Neural cell (in vitro differentiated cells): Measurements from ENCODE around the gene PPP1R27. TPM values are rescaled to one million over a fixed set of nuclear protein-coding genes. Genes with fewer than 3 reads are reported as not detected.
A peak's percentile ranks its signal among the peaks of the same experiment; 100 is the strongest.

Source experiments
- H2AFZ ChIP-seq: fragments of 200-600, 300-800 bp; sonication (generic), shearing (Covaris generic); 2 replicates; pipeline ENCODE4 v1.6.0; 2014; ENCODE audit warnings: low read depth, mild to moderate bottlenecking, antibody characterized with exemption, low read length, moderate library complexity
- H3F3A ChIP-seq: fragments of 200-600 bp; shearing (Covaris generic); 2 replicates; pipeline ENCODE4 v1.6.1; 2016; ENCODE audit warnings: mild to moderate bottlenecking, moderate library complexity, mixed read lengths, antibody characterized with exemption, low read length; ENCODE audit not compliant: insufficient read depth, poor library complexity, severe bottlenecking
- H3K27ac ChIP-seq: fragments of 200-600, 300-800 bp; sonication (generic), shearing (Covaris generic); 2 replicates; pipeline ENCODE4 v1.5.1; 2014; ENCODE audit warnings: mild to moderate bottlenecking, low read length, moderate library complexity
- H3K27me3 ChIP-seq: fragments of 300-800, 200-600 bp; sonication (generic), shearing (Covaris generic); 2 replicates; pipeline ENCODE4 v1.6.0; 2014; ENCODE audit warnings: mild to moderate bottlenecking, low read depth, low read length, moderate library complexity; ENCODE audit not compliant: insufficient read depth
- H3K36me3 ChIP-seq: fragments of 300-800, 200-600 bp; sonication (generic), shearing (Covaris generic); 2 replicates; pipeline ENCODE4 v1.5.1; 2014; ENCODE audit warnings: mild to moderate bottlenecking, antibody characterized with exemption, low read length, moderate library complexity; ENCODE audit not compliant: insufficient read depth
- H3K4me2 ChIP-seq: fragments of 300-800, 200-600 bp; sonication (generic), shearing (Covaris generic); 2 replicates; pipeline ENCODE4 v1.6.0; 2014; ENCODE audit warnings: mild to moderate bottlenecking, low read length
- H3K4me3 ChIP-seq: fragments of 300-800, 200-600 bp; sonication (generic), shearing (Covaris generic); 2 replicates; pipeline ENCODE4 v1.5.1; 2014; ENCODE audit warnings: mild to moderate bottlenecking, low read length, moderate library complexity
- H3K79me2 ChIP-seq: fragments of 200-600 bp; shearing (Covaris generic); replicated peaks from 2 replicates; pipeline ENCODE4 v1.6.0; 2014; ENCODE audit warnings: mild to moderate bottlenecking, low read length, moderate library complexity; ENCODE audit not compliant: insufficient read depth
- H3K9ac ChIP-seq: fragments of 300-800, 200-600 bp; sonication (generic), shearing (Covaris generic); 2 replicates; pipeline ENCODE4 v1.6.1; 2016; ENCODE audit warnings: mild to moderate bottlenecking, low read length, mixed read lengths
- H3K9me2 ChIP-seq: fragments of 200-600 bp; shearing (Covaris generic); 2 replicates; pipeline ENCODE4 v1.6.1; 2016; ENCODE audit warnings: mild to moderate bottlenecking, low read length, mixed read lengths; ENCODE audit not compliant: insufficient read depth
- H3K9me3 ChIP-seq: fragments of 200-600, 300-800 bp; sonication (generic), shearing (Covaris generic); 2 replicates; pipeline ENCODE4 v1.6.1; 2016; ENCODE audit warnings: mild to moderate bottlenecking, mixed run types, low read length, moderate library complexity, mixed read lengths
- H4K20me1 ChIP-seq: fragments of 200-600 bp; shearing (Covaris generic); 2 replicates; pipeline ENCODE4 v1.6.1; 2016; ENCODE audit warnings: mild to moderate bottlenecking, mixed run types; ENCODE audit not compliant: insufficient read depth
- EP300 ChIP-seq: fragments of 450-650 bp; conservative IDR thresholded peaks from 2 replicates; pipeline ENCODE4 v1.6.1; 2014; ENCODE audit warnings: antibody characterized with exemption, mild to moderate bottlenecking, moderate library complexity; ENCODE audit not compliant: poor library complexity, severe bottlenecking
- EZH2 ChIP-seq: fragments of 200-600, 300-800 bp; shearing (Covaris generic), sonication (generic); IDR thresholded peaks from 2 replicates; pipeline ENCODE4 v1.6.1; 2014; ENCODE audit warnings: antibody characterized with exemption, low read length, borderline replicate concordance, mild to moderate bottlenecking; ENCODE audit not compliant: insufficient read depth, poor library complexity, severe bottlenecking
- MXI1 ChIP-seq: fragments of 450-650 bp; conservative IDR thresholded peaks from 2 replicates; pipeline ENCODE4 v1.6.1; 2014; ENCODE audit warnings: antibody characterized with exemption, mild to moderate bottlenecking; ENCODE audit not compliant: poor library complexity, severe bottlenecking
- POLR2AphosphoS5 ChIP-seq: IDR thresholded peaks from 2 replicates; pipeline ENCODE4 v1.6.1; 2012
- RAD21 ChIP-seq: fragments of 450-650 bp; conservative IDR thresholded peaks from 2 replicates; pipeline ENCODE4 v1.6.1; 2014; ENCODE audit warnings: antibody characterized with exemption, mild to moderate bottlenecking, moderate library complexity
- SMC3 ChIP-seq: fragments of 450-650 bp; conservative IDR thresholded peaks from 2 replicates; pipeline ENCODE4 v1.6.1; 2014; ENCODE audit warnings: antibody characterized with exemption, mild to moderate bottlenecking, moderate library complexity; ENCODE audit not compliant: poor library complexity
- TAF1 ChIP-seq: IDR thresholded peaks from 2 replicates; pipeline ENCODE4 v1.6.1; 2012; ENCODE audit warnings: low read depth
- polyA plus RNA-seq: library from polyadenylated mRNA; depleted of rRNA; stranded (reverse); fragments of >200 nt; gene quantifications from 2 replicates; pipeline ENCODE4 v1.2.3, GENCODE V29; 2014
- TF ChIP-seq, protein P1 (sequence below): fragments of 450-650 bp; IDR thresholded peaks from 2 replicates; pipeline ENCODE4 v1.5.1; 2014; ENCODE audit warnings: antibody characterized with exemption, mild to moderate bottlenecking, moderate library complexity; ENCODE audit not compliant: poor library complexity, severe bottlenecking
- TF ChIP-seq, protein P2 (sequence below): IDR thresholded peaks from 2 replicates; pipeline ENCODE4 v1.6.1; 2012; ENCODE audit warnings: borderline replicate concordance

The PPP1R27 gene
- polyA plus RNA-seq, 1 donor from 2014 or later, result not detected

GRCh38 chr17:81831957-81832607 is 2.8 kb downstream of the PPP1R27 start:
- peak overlapping the region; percentile 45 for H3K27ac ChIP-seq

DNA sequence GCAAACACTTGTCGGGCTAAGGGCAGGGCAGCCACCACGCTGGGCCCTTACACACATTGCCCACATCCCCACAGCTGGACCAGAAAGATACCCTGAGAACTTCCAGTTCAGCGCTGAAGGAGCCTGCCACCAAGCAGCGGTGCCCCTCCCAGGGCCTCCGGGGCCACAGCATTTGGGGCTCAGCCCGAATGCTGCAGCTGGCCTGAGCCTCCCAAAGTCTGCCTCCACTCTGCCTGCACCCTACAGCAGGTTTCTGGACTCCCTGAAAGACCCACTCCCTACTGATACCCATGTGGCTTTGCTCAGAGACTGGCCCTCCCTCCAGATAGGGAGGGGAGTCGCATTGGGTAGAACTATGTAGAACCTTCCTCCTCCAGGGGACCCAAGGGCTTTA is 3.3 kb downstream of the PPP1R27 start:
- Histone ChIP-seq H2AFZ (no peak overlapping the region), H3K9ac (peak overlapping the region; percentile 84), H3K4me2 (no peak overlapping the region), H3F3A (no peaks in the 10 kb centered on the region), H3K27me3 (no peaks in the 10 kb centered on the region), H3K9me2 (no peaks in the 10 kb centered on the region), H3K4me3 (peak overlapping the region; percentile 99), H3K36me3 (no peaks in the 10 kb centered on the region), H3K27ac (no peak overlapping the region), H3K79me2 (peaks cover 29% of the 10 kb centered on the region), H4K20me1 (peaks cover 10% of the 10 kb centered on the region), H3K9me3 (no peaks in the 10 kb centered on the region)
- no peak for TF ChIP-seq RAD21
- no peak for TF ChIP-seq TAF1
- TF ChIP-seq MXI1, result no peak
- no peak for TF ChIP-seq POLR2AphosphoS5
- TF ChIP-seq EZH2, result no peak
- TF ChIP-seq EP300, result no peak
- TF ChIP-seq, protein P1, sequence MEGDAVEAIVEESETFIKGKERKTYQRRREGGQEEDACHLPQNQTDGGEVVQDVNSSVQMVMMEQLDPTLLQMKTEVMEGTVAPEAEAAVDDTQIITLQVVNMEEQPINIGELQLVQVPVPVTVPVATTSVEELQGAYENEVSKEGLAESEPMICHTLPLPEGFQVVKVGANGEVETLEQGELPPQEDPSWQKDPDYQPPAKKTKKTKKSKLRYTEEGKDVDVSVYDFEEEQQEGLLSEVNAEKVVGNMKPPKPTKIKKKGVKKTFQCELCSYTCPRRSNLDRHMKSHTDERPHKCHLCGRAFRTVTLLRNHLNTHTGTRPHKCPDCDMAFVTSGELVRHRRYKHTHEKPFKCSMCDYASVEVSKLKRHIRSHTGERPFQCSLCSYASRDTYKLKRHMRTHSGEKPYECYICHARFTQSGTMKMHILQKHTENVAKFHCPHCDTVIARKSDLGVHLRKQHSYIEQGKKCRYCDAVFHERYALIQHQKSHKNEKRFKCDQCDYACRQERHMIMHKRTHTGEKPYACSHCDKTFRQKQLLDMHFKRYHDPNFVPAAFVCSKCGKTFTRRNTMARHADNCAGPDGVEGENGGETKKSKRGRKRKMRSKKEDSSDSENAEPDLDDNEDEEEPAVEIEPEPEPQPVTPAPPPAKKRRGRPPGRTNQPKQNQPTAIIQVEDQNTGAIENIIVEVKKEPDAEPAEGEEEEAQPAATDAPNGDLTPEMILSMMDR, result no peak
- no peak for TF ChIP-seq SMC3
- TF ChIP-seq, protein P2, sequence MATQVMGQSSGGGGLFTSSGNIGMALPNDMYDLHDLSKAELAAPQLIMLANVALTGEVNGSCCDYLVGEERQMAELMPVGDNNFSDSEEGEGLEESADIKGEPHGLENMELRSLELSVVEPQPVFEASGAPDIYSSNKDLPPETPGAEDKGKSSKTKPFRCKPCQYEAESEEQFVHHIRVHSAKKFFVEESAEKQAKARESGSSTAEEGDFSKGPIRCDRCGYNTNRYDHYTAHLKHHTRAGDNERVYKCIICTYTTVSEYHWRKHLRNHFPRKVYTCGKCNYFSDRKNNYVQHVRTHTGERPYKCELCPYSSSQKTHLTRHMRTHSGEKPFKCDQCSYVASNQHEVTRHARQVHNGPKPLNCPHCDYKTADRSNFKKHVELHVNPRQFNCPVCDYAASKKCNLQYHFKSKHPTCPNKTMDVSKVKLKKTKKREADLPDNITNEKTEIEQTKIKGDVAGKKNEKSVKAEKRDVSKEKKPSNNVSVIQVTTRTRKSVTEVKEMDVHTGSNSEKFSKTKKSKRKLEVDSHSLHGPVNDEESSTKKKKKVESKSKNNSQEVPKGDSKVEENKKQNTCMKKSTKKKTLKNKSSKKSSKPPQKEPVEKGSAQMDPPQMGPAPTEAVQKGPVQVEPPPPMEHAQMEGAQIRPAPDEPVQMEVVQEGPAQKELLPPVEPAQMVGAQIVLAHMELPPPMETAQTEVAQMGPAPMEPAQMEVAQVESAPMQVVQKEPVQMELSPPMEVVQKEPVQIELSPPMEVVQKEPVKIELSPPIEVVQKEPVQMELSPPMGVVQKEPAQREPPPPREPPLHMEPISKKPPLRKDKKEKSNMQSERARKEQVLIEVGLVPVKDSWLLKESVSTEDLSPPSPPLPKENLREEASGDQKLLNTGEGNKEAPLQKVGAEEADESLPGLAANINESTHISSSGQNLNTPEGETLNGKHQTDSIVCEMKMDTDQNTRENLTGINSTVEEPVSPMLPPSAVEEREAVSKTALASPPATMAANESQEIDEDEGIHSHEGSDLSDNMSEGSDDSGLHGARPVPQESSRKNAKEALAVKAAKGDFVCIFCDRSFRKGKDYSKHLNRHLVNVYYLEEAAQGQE, result no peak

More at GRCh38 chr17:81831957-81832607, 2.8 kb downstream of the PPP1R27 start:
- no peaks in the 10 kb centered on the region for H3K27me3 ChIP-seq
- H3K36me3 ChIP-seq, result no peaks in the 10 kb centered on the region
- H3K9me3 ChIP-seq, result no peaks in the 10 kb centered on the region
- peaks cover 29% of the 10 kb centered on the region for H3K79me2 ChIP-seq
- no peaks in the 10 kb centered on the region for H3F3A ChIP-seq
- peak overlapping the region; percentile 97 for H3K4me2 ChIP-seq
- H3K4me3 ChIP-seq, result peak overlapping the region; percentile 99
- no peak overlapping the region for H2AFZ ChIP-seq
- H3K9me2 ChIP-seq, result no peaks in the 10 kb centered on the region
- peak overlapping the region; percentile 84 for H3K9ac ChIP-seq
- no peak for TF ChIP-seq SMC3
- TF ChIP-seq RAD21, result no peak
- TF ChIP-seq, protein P1, result no peak
- TF ChIP-seq MXI1, result no peak
- no peak for TF ChIP-seq POLR2AphosphoS5
- no peak for TF ChIP-seq EP300
- TF ChIP-seq, protein P2, result no peak
- TF ChIP-seq TAF1, result no peak
- no peak for TF ChIP-seq EZH2
- peaks cover 10% of the 10 kb centered on the region for H4K20me1 ChIP-seq
